B cell (primary cell): ENCODE results near the gene ECHDC3. TPM values are rescaled to one million over a fixed set of nuclear protein-coding genes. Genes with fewer than 3 reads are reported as not detected.

ENCODE experiments used
- ATAC-seq: fragments of 200-7000 bp; cut with Tn5 transposase; one replicate; pipeline ENCODE4 v1.10.0; 2021; ENCODE audit warnings: low read depth, mild to moderate bottlenecking, moderate number of reproducible peaks, moderate library complexity
- CTCF ChIA-PET: fragments of 350-600 bp; sonication (Branson Sonifier 250); formaldehyde crosslinking; loops from one replicate; lab custom pipeline; 2021; ENCODE audit warnings: antibody characterized with exemption, inconsistent platforms; lab: Charles Lee
- POLR2A ChIA-PET: fragments of 350-600 bp; sonication (Branson Sonifier 250); formaldehyde crosslinking; loops from one replicate; lab custom pipeline; 2021; ENCODE audit warnings: antibody characterized with exemption; lab: Charles Lee
- DNase-seq: peaks from one replicate; pipeline ENCODE4 v3.0.0; 2013
- H2AFZ ChIP-seq: 2 replicates; pipeline ENCODE4 v1.6.1; 2012; ENCODE audit warnings: mild to moderate bottlenecking, low read depth, low read length; ENCODE audit not compliant: insufficient read depth, poor library complexity, severe bottlenecking
- H3K27ac ChIP-seq, 2 donors: 1 replicate in 1 of 2; 2 replicates in 1 of 2; pipeline ENCODE4 v1.5.1; 2012 to 2013; ENCODE audit warnings: low read length in 2 of 2, mild to moderate bottlenecking in 2 of 2, moderate library complexity in 1 of 2
- H3K27me3 ChIP-seq, 4 experiments: fragments of 200-600 bp in 1 of 4; sonication (generic) in 1 of 4; replicated peaks in 1 of 4; 1 replicate in 2 of 4; 2 replicates in 2 of 4; pipeline versions ENCODE4 v1.6.1 to v1.7.0; 2013 to 2016; ENCODE audit warnings: low read length in 3 of 4, mild to moderate bottlenecking in 2 of 4, mixed read lengths in 1 of 4, moderate library complexity in 1 of 4; ENCODE audit not compliant: insufficient read depth in 4 of 4, control insufficient read depth in 3 of 4; ENCODE audit errors: control extremely low read depth in 1 of 4
- H3K36me3 ChIP-seq, 2 experiments: replicated peaks in 1 of 2; 1 replicate in 1 of 2; 2 replicates in 1 of 2; pipeline versions ENCODE4 v1.6.1 to v1.7.1; 2013; ENCODE audit warnings: low read length in 1 of 2; ENCODE audit not compliant: insufficient read depth in 2 of 2, control insufficient read depth in 1 of 2; ENCODE audit errors: control extremely low read depth in 1 of 2, extremely low read depth in 1 of 2
- H3K4me1 ChIP-seq, 2 donors: fragments of 200-600 bp in 1 of 2; sonication (generic) in 1 of 2; 1 replicate in 1 of 2; 2 replicates in 1 of 2; pipeline versions ENCODE4 v1.5.1 to v1.6.1; 2013 to 2017; ENCODE audit warnings: low read length in 2 of 2; ENCODE audit not compliant: control insufficient read depth in 2 of 2, insufficient read depth in 2 of 2
- H3K4me2 ChIP-seq: replicated peaks from 2 replicates; pipeline ENCODE3; 2012; ENCODE audit warnings: mild to moderate bottlenecking, low read depth, low read length; ENCODE audit not compliant: poor library complexity, severe bottlenecking
- H3K4me3 ChIP-seq, 5 experiments: fragments of 200-600 bp in 1 of 5; sonication (generic) in 1 of 5; 1 replicate in 3 of 5; 2 replicates in 2 of 5; pipeline versions ENCODE4 v1.5.1 to v1.7.0; 2011 to 2016; ENCODE audit warnings: low read length in 4 of 5, mild to moderate bottlenecking in 4 of 5, low read depth in 2 of 5, control low read depth in 1 of 5, moderate library complexity in 1 of 5; ENCODE audit not compliant: insufficient read depth in 1 of 5; ENCODE audit errors: control extremely low read depth in 1 of 5, extremely low read depth in 1 of 5
- H3K79me2 ChIP-seq: fragments of 200-600 bp; sonication (generic); one replicate; pipeline ENCODE4 v1.6.0; 2016; ENCODE audit warnings: low read length; ENCODE audit not compliant: control insufficient read depth, insufficient read depth
- H3K9ac ChIP-seq: fragments of 200-600 bp; sonication (generic); 2 replicates; pipeline ENCODE4 v1.6.1; 2017; ENCODE audit warnings: mild to moderate bottlenecking, low read length, moderate library complexity
- H3K9me3 ChIP-seq, 3 donors: one replicate each; pipeline versions ENCODE4 v1.6.1 to v1.7.1; 2013; ENCODE audit warnings: low read length in 2 of 3; ENCODE audit not compliant: control insufficient read depth in 2 of 3, insufficient read depth in 1 of 3; ENCODE audit errors: control extremely low read depth in 1 of 3
- H4K20me1 ChIP-seq: 2 replicates; pipeline ENCODE4 v1.6.0; 2012; ENCODE audit warnings: mild to moderate bottlenecking, low read length; ENCODE audit not compliant: insufficient read depth, control insufficient read depth, poor library complexity, severe bottlenecking
- H3K27ac Mint-ChIP-seq: one replicate; pipeline ENCODE4 v1.8.0; 2021; ENCODE audit warnings: mixed read lengths
- H3K27me3 Mint-ChIP-seq: one replicate; pipeline ENCODE4 v1.8.0; 2021; ENCODE audit warnings: mixed read lengths
- H3K4me1 Mint-ChIP-seq: one replicate; pipeline ENCODE4 v1.8.0; 2021; ENCODE audit warnings: mixed read lengths
- H3K4me3 Mint-ChIP-seq: one replicate; pipeline ENCODE4 v1.8.0; 2021; ENCODE audit warnings: mixed read lengths
- H3K9me3 Mint-ChIP-seq: one replicate; pipeline ENCODE4 v1.8.0; 2022; ENCODE audit warnings: mixed read lengths; ENCODE audit not compliant: insufficient read depth
- CTCF ChIP-seq: fragments of 200-600 bp; IDR thresholded peaks from one replicate; pipeline ENCODE4 v1.8.0; 2022; ENCODE audit warnings: antibody characterized with exemption, mild to moderate bottlenecking
- EZH2 ChIP-seq: IDR thresholded peaks from 2 replicates; pipeline ENCODE4 v1.6.1; 2012; ENCODE audit warnings: borderline replicate concordance, low read depth, mild to moderate bottlenecking, moderate library complexity, low read length; ENCODE audit not compliant: insufficient read depth, poor library complexity, severe bottlenecking
- WGBS: methylation state at CpG from one replicate; pipeline ENCODE4 v1.1.5; 2013; ENCODE audit warnings: missing lambda C conversion rate; ENCODE audit not compliant: insufficient coverage; 5-methylcytosine and 5-hydroxymethylcytosine counted together
- intact Hi-C: fragments of 100-400 bp; cut with micrococcal nuclease; formaldehyde crosslinking; loops from one replicate; pipeline ENCODE4 v1.10.0; 2022
- polyA plus RNA-seq: library from polyadenylated mRNA; depleted of rRNA; stranded (reverse); fragments of >200 nt; gene quantifications from 2 replicates; pipeline ENCODE4 v1.2.3, GENCODE V29; 2012
- total RNA-seq, 2 donors: library from RNA; stranded (reverse); fragments of 120-200 nt in 1 of 2; gene quantifications; 1 replicate in 1 of 2; 2 replicates in 1 of 2; pipeline versions ENCODE4 v1.2.3 to v1.2.4, GENCODE V29; 2013 to 2022

The ECHDC3 gene
- total and polyA plus RNA-seq, 2 donors (not counting 1 experiment from before 2014, with no cell fraction given) = 3.9 to 9.6 TPM

DNA sequence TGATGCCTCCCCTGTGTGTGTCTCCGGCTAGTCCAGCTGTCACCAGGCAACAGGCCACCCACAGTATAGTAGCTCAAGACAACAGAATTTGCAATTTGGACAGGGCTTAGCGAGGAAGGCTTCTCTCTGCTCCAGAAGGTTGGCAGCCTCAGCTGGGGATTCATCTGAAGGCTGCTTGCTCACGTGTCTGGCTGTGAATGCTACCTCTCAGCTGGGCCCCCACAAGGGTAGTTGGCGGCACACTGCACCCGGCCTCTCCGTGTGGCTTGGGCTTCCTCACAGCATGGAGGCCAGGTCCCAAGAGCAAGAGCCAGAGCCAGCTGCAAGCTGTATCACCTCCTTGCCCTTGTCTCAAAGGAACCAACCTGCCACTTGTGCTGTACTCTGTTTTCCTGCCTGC lies 19.2 kb downstream of the ECHDC3 start:
- Histone ChIP-seq H2AFZ (no peak overlapping the region), H3K4me1 (peaks cover 0 to 7% of the 10 kb centered on the region in 2 donors), H3K79me2 (peaks cover 8% of the 10 kb centered on the region), H3K36me3 (no peaks in the 10 kb centered on the region), H3K27me3 (no peaks in the 10 kb centered on the region), H4K20me1 (no peaks in the 10 kb centered on the region), H3K27ac (no peak overlapping the region), H3K4me2 (no peak overlapping the region), H3K4me3 (no peak overlapping the region), H3K9me3 (no peaks in the 10 kb centered on the region), H3K9ac (no peak overlapping the region)
- Mint-ChIP-seq H3K27ac (no peak overlapping the region), H3K4me3 (no peak overlapping the region), H3K4me1 (peaks cover 6% of the 10 kb centered on the region), H3K9me3 (no peaks in the 10 kb centered on the region), H3K27me3 (no peaks in the 10 kb centered on the region)
- WGBS = 94% methylated on average over 6 of the region's 6 CpGs
- no peak for TF ChIP-seq EZH2
- TF ChIP-seq CTCF = no peak
- intact Hi-C loops = no loop called here
- POLR2A ChIA-PET = no interaction called here
- CTCF ChIA-PET = interaction anchor here (1.9 to 2.2 kb wide), 2 partner anchors 36 to 242 kb away, joined by 4 to 9 read pairs; no protein-coding TSS in a partner anchor
- no peak for DNase-seq
- no peak for ATAC-seq

- H3K4me3 ChIP-seq = no peak overlapping the region
- no peak overlapping the region for H3K27ac ChIP-seq
- no peak overlapping the region for H3K4me2 ChIP-seq
- TF ChIP-seq EZH2 = no peak
- TF ChIP-seq CTCF = no peak
- intact Hi-C loops = no loop called here
- no peak overlapping the region for H3K9ac ChIP-seq
- peaks cover 8% of the 10 kb centered on the region for H3K79me2 ChIP-seq
- no peak for DNase-seq
- H2AFZ ChIP-seq = no peak overlapping the region
- Mint-ChIP-seq H3K9me3 (no peaks in the 10 kb centered on the region), H3K4me3 (no peak overlapping the region), H3K27me3 (no peaks in the 10 kb centered on the region), H3K27ac (no peak overlapping the region), H3K4me1 (peaks cover 1% of the 10 kb centered on the region)
- no peaks in the 10 kb centered on the region for H4K20me1 ChIP-seq
- H3K4me1 ChIP-seq = peaks cover 0 to under 1% of the 10 kb centered on the region in 2 donors
- POLR2A ChIA-PET = no interaction called here
- no peaks in the 10 kb centered on the region for H3K27me3 ChIP-seq
- WGBS = 92% methylated on average over 31 of the region's 32 CpGs
- no peaks in the 10 kb centered on the region for H3K9me3 ChIP-seq
- no peak for ATAC-seq
- no peaks in the 10 kb centered on the region for H3K36me3 ChIP-seq
- CTCF ChIA-PET = no interaction called here
Observed at GRCh38 chr10:11762706-11763500, 20.7 kb downstream of the ECHDC3 start.
